Measurements from ENCODE around the gene TMC8. TPM values are rescaled to one million over a fixed set of nuclear protein-coding genes. Genes with fewer than 3 reads are reported as not detected.

TMC8 gene
- total RNA-seq, 4 donors from 2014 or later, result 1.7 to 12.0 (median 3.0) TPM

DNA sequence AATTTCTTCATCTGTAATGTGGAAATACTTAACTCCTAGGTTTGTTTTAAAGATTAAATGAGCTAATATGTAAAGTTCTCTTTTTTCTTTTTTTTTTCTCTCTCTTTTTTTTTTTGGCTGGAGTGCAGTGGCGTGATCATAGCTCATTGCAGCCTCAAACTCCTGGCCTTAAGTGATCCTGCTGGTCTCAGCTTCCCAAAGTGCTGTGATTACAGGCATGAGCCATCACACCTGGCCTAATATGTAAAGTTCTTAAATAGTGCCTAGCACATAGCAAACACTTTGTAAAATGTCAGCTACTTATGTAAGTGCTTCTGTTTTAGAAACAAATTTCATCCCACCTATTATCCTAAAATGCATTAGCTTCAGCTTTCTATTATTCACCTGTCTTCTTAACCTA lies 42.0 kb upstream of the TMC8 start:
- Histone ChIP-seq H3K9me3 (no peaks in the 10 kb centered on the region), H3K36me3 (peaks cover 4 to 98% of the 10 kb centered on the region in 2 donors), H3K27me3 (no peaks in the 10 kb centered on the region), H3K4me3 (no peak overlapping the region), H3K27ac (no peak overlapping the region), H3K4me1 (peaks cover 0 to 19% (median 0%) of the 10 kb centered on the region in 3 donors)
- WGBS, 2 donors (ENCODE audit: low coverage in 1 of 2), result 75% methylated on average over 1 of the region's 1 CpG; no CpG with 5 or more reads in 1 of the 2 donors
- TF ChIP-seq POLR2A (IDR thresholded peaks at IDR 0.05), result no peak
- TF ChIP-seq, protein P1, sequence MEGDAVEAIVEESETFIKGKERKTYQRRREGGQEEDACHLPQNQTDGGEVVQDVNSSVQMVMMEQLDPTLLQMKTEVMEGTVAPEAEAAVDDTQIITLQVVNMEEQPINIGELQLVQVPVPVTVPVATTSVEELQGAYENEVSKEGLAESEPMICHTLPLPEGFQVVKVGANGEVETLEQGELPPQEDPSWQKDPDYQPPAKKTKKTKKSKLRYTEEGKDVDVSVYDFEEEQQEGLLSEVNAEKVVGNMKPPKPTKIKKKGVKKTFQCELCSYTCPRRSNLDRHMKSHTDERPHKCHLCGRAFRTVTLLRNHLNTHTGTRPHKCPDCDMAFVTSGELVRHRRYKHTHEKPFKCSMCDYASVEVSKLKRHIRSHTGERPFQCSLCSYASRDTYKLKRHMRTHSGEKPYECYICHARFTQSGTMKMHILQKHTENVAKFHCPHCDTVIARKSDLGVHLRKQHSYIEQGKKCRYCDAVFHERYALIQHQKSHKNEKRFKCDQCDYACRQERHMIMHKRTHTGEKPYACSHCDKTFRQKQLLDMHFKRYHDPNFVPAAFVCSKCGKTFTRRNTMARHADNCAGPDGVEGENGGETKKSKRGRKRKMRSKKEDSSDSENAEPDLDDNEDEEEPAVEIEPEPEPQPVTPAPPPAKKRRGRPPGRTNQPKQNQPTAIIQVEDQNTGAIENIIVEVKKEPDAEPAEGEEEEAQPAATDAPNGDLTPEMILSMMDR (IDR thresholded peaks at IDR 0.05), result no peak
- TF ChIP-seq EP300 (IDR thresholded peaks at IDR 0.05), result no peak
- TF ChIP-seq POLR2AphosphoS5 (IDR thresholded peaks at IDR 0.05), result no peak
- ATAC-seq, result no peak

DNA sequence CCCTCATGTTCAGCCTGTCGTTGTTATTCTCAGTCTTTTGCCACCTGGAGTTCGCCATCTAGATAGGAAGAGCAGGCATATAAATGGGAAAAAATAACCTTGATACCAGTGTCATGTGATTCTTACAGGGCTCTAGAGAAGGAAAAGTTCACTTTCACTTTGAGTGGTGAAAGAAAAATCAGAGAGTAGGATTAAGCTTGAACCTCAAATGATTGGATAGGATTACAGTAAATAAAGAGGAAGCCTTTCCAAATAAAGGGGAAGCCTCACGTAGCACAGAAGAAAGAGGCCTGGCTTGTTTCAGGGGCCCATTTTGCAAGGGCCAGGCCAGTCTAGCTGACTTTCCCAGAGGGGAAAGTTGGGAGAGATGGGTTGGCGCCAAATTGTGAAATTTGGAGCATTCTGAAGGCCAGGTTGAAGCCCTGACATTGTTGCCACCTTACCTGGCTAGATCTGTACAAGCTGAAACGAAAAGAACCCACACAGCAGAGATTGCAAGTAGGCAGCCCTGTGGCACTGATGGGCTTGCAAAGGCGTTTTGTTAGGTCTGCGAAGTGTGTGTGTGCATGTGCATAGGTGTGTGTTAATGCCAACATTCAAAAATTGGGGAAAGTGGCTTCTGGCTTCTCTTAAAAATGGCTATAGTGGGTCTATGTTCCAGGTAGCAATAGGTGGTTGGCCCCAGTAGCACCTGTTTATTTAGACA lies 40.8 kb upstream of the TMC8 start:
- H3K4me1 ChIP-seq, result peaks cover 0 to 19% (median 0%) of the 10 kb centered on the region in 3 donors
- H3K27ac ChIP-seq, result peak overlapping the region in 2 of 4 donors; percentile 23 to 57
- TF ChIP-seq POLR2AphosphoS5 (IDR thresholded peaks at IDR 0.05) (no peak), EP300 (IDR thresholded peaks at IDR 0.05) (no peak), POLR2A (IDR thresholded peaks at IDR 0.05) (no peak)
- TF ChIP-seq, protein P1 (IDR thresholded peaks at IDR 0.05), result no peak
- H3K4me3 ChIP-seq, result no peak overlapping the region
- H3K27me3 ChIP-seq, result no peaks in the 10 kb centered on the region
- H3K36me3 ChIP-seq, result peaks cover 4 to 98% of the 10 kb centered on the region in 2 donors
- ATAC-seq, result no peak
- no peaks in the 10 kb centered on the region for H3K9me3 ChIP-seq
- 62 to 82% methylated on average over 5 to 6 of the region's 7 CpGs for WGBS, 2 donors (ENCODE audit: low coverage in 1 of 2)

DNA sequence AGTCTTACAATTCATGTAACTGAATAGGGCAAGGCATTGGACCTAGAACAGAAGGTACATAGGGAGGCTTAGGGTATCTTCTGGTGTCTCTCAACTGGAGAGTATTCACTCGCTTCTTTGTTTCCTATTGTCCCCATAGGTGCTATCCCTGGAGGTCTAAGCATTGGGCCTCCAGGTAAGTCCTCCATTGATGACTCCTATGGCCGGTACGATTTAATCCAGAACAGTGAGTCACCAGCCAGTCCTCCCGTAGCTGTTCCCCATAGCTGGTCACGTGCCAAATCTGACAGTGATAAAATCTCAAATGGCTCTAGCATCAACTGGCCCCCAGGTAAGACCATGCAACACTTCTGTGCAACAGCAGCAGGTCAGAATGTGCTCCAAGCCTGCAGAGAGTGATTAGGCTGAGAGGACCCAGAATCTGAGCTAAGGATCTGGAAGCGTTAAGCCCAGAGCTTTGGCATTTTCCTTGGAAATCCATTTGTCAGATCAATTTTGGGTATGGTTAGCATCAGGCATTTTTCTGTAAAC lies 37.7 kb upstream of the TMC8 start:
- Histone ChIP-seq H3K36me3 (peaks cover 4 to 98% of the 10 kb centered on the region in 2 donors), H3K4me3 (no peak overlapping the region), H3K27me3 (no peaks in the 10 kb centered on the region), H3K27ac (no peak overlapping the region), H3K9me3 (no peaks in the 10 kb centered on the region), H3K4me1 (peaks cover 0 to 19% (median 0%) of the 10 kb centered on the region in 3 donors)
- ATAC-seq, result no peak
- no peak for TF ChIP-seq POLR2A (IDR thresholded peaks at IDR 0.05)
- TF ChIP-seq POLR2AphosphoS5 (IDR thresholded peaks at IDR 0.05), result no peak
- TF ChIP-seq, protein P1 (IDR thresholded peaks at IDR 0.05), result no peak
- no peak for TF ChIP-seq EP300 (IDR thresholded peaks at IDR 0.05)
- WGBS, 2 donors (ENCODE audit: low coverage in 1 of 2), result 73 to 95% methylated on average over 2 to 6 of the region's 6 CpGs

DNA sequence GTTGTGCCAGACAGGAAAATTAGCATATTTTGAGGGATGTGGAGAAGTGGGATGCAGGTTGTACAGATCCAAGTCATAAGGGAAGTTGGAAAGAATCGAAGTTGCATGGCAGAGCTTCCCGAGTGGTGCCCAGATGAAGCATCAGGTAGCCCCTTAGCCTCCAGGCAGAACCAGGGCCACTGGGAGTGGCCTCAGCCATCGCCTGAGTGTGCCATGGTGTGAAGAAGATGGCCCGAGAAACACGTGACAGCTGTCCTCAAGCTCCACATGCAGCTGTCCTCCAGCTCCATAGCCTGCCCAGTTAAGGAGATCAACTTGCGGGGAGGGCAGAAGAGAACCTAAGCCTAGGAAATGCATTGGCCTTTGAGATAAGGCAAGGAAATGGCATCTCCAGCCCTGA lies 35.5 kb upstream of the TMC8 start:
- Histone ChIP-seq H3K27ac (no peak overlapping the region), H3K9me3 (no peaks in the 10 kb centered on the region), H3K27me3 (no peaks in the 10 kb centered on the region), H3K4me1 (peaks cover 0 to 2% (median 0%) of the 10 kb centered on the region in 3 donors), H3K4me3 (no peak overlapping the region), H3K36me3 (peaks cover 7 to 100% of the 10 kb centered on the region in 2 donors)
- 92% methylated on average over 3 of the region's 6 CpGs; no CpG with 5 or more reads in 1 of the 2 donors for WGBS, 2 donors (ENCODE audit: low coverage in 1 of 2)
- no peak for ATAC-seq
- no peak for TF ChIP-seq EP300 (IDR thresholded peaks at IDR 0.05)
- TF ChIP-seq POLR2AphosphoS5 (IDR thresholded peaks at IDR 0.05), result no peak
- TF ChIP-seq, protein P1 (IDR thresholded peaks at IDR 0.05), result no peak
- no peak for TF ChIP-seq POLR2A (IDR thresholded peaks at IDR 0.05)

DNA sequence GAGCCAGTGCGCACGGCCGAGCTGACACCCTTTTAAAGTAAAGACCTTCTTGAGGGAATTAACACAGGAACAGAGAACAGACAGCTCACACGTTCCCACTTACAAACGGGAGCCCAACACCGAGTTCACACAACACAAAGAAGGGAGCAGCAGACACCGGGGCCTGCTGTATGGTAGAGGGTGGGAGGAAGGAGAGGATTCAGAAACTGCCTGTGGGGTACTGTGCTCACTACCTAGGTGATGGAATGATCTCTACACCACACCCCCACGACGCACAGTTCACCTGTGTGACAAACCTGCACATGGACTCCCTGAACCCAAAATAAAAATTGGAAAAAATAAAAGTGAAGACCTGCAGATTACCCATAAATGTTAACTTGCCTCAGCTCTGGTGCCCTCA lies 34.5 kb upstream of the TMC8 start:
- Histone ChIP-seq H3K27ac (no peak overlapping the region), H3K4me3 (no peak overlapping the region), H3K9me3 (no peaks in the 10 kb centered on the region), H3K4me1 (no peaks in the 10 kb centered on the region), H3K36me3 (peaks cover 3 to 99% of the 10 kb centered on the region in 2 donors), H3K27me3 (no peaks in the 10 kb centered on the region)
- 78 to 83% methylated on average over 2 to 7 of the region's 9 CpGs for WGBS, 2 donors (ENCODE audit: low coverage in 1 of 2)
- no peak for TF ChIP-seq POLR2A (IDR thresholded peaks at IDR 0.05)
- no peak for TF ChIP-seq POLR2AphosphoS5 (IDR thresholded peaks at IDR 0.05)
- TF ChIP-seq EP300 (IDR thresholded peaks at IDR 0.05), result no peak
- TF ChIP-seq, protein P1 (IDR thresholded peaks at IDR 0.05), result no peak
- ATAC-seq, result no peak
